HEK293T (cell line): ENCODE data around the gene KIAA1755.

Experiments used
- ARNT ChIP-seq: fragments of 450-650 bp; IDR thresholded peaks from 2 replicates; pipeline ENCODE4 v1.6.1; 2017; ENCODE audit warnings: mild to moderate bottlenecking
- BHLHE40 ChIP-seq: fragments of 450-650 bp; IDR thresholded peaks from 2 replicates; pipeline ENCODE4 v1.6.1; 2016; ENCODE audit warnings: mild to moderate bottlenecking, moderate library complexity, borderline replicate concordance
- ELF4 ChIP-seq: fragments of 450-650 bp; IDR thresholded peaks from 2 replicates; pipeline ENCODE4 v1.6.1; 2017; ENCODE audit warnings: antibody characterized with exemption
- FOXA1 ChIP-seq: fragments of 450-650 bp; IDR thresholded peaks from 2 replicates; pipeline ENCODE4 v1.6.1; 2016; ENCODE audit warnings: mild to moderate bottlenecking
- FOXK2 ChIP-seq: fragments of 450-650 bp; IDR thresholded peaks from 2 replicates; pipeline ENCODE4 v1.6.1; 2016; ENCODE audit warnings: mild to moderate bottlenecking
- FOXM1 ChIP-seq: fragments of 450-650 bp; IDR thresholded peaks from 2 replicates; pipeline ENCODE4 v1.6.1; 2017; ENCODE audit warnings: mild to moderate bottlenecking, borderline replicate concordance
- HDGF ChIP-seq: fragments of 450-650 bp; IDR thresholded peaks from 2 replicates; pipeline ENCODE4 v1.6.1; 2017; ENCODE audit warnings: antibody characterized with exemption, borderline replicate concordance
- SP1 ChIP-seq: fragments of 450-650 bp; IDR thresholded peaks from 2 replicates; pipeline ENCODE4 v1.6.1; 2017
- SUZ12 ChIP-seq: fragments of 450-650 bp; IDR thresholded peaks from 2 replicates; pipeline ENCODE4 v1.6.1; 2016; ENCODE audit warnings: mild to moderate bottlenecking
- ZNF384 ChIP-seq: fragments of 450-650 bp; IDR thresholded peaks from 2 replicates; pipeline ENCODE4 v1.6.1; 2016

DNA sequence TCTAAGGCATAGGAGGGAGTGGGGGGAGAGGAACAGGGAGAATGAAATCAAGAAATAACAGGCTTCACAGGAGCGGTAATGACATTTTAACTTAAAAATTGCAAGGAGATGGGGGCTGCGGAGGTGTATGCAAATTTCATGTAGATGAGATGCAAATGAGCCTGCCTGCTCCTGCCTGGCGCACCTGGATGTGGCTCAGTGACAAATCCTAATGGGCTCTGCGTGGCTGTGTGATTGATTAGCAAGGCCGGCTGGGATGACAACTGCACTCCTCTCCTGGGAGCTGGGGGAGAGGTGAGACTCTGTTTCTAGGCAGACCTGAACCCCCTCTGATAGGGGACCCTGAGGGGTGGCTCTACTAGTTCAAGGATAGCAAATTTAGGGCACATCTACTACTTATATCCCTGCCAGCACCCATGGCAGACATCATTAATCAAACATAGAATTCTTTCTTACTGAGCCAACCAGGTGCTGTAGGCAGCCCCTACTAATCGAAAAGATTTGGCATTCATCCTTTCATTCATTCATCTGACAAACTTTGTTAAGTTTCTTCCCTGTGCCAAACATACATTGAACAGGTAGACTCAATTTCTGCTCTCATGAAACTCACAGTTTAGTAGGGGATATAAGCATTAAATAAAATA is 57.1 kb downstream of the KIAA1755 start:
- TF ChIP-seq ELF4, result no peak
- no peak for TF ChIP-seq SP1
- TF ChIP-seq SUZ12, result no peak
- TF ChIP-seq HDGF, result no peak
- no peak for TF ChIP-seq FOXM1
- TF ChIP-seq ARNT, result no peak
- no peak for TF ChIP-seq FOXK2
- no peak for TF ChIP-seq BHLHE40
- no peak for TF ChIP-seq FOXA1
- TF ChIP-seq ZNF384, result no peak
